GM12878 (cell line): Measurements from ENCODE around the gene HMX2. TPM values are rescaled to one million over a fixed set of nuclear protein-coding genes. Genes with fewer than 3 reads are reported as not detected.

Experiments
- ATAC-seq: fragments of 200-7000 bp; cut with Tn5 transposase; 3 replicates; pipeline ENCODE4 v1.9.1; 2020; ENCODE audit warnings: mild to moderate bottlenecking, moderate library complexity
- BruUV-seq: library from RNA; stranded (reverse); fragments of 400-500 nt; replicated peaks from 2 replicates; lab custom pipeline; 2021; lab: Mats Ljungman, UMichigan
- CTCF ChIA-PET: fragments of 300-600 bp; sonication (Branson Sonifier 250); formaldehyde crosslinking; extraction: SDS; loops from one replicate; lab custom pipeline; 2021; ENCODE audit warnings: inconsistent platforms; lab: Yijun Ruan, JAX
- POLR2A ChIA-PET: fragments of 350-600 bp; formaldehyde crosslinking; extraction: SDS; loops from one replicate; lab custom pipeline; 2021; ENCODE audit warnings: inconsistent platforms; lab: Charles Lee
- RAD21 ChIA-PET: fragments of 300-600 bp; sonication (Branson Sonifier 250); formaldehyde crosslinking; loops from one replicate; lab custom pipeline; 2023; ENCODE audit warnings: antibody characterized with exemption; ENCODE audit not compliant: unreplicated experiment; lab: Charles Lee
- SMC1A ChIA-PET: fragments of 300-600 bp; sonication (Branson Sonifier 250); formaldehyde crosslinking; loops from one replicate; lab custom pipeline; 2023; ENCODE audit not compliant: unreplicated experiment, uncharacterized antibody; lab: Charles Lee
- DNase-seq: peaks from one replicate; pipeline ENCODE4 v3.0.0-alpha.2; 2011; ENCODE audit warnings: low read depth, low spot score
- FAIRE-seq: peaks from 3 replicates; lab custom pipeline; 2011; peaks lifted over from hg19 to GRCh38; lab: Jason Lieb, UNC
- H2AFZ ChIP-seq: 2 replicates; pipeline ENCODE4 v1.6.0; 2011; ENCODE audit warnings: low read depth, low read length, control low read depth; ENCODE audit not compliant: control insufficient read depth
- H3K27ac ChIP-seq: 2 replicates; pipeline ENCODE4 v1.5.1; 2011; ENCODE audit warnings: control low read depth; ENCODE audit not compliant: control insufficient read depth, insufficient read depth
- H3K27me3 ChIP-seq, 2 experiments: replicated peaks in 1 of 2; 2 replicates each; pipeline versions ENCODE4 v1.6.0 to v1.6.1; 2011; ENCODE audit warnings: low read length in 1 of 2; ENCODE audit not compliant: control insufficient read depth in 2 of 2, insufficient read depth in 2 of 2
- H3K36me3 ChIP-seq, 2 experiments: 2 replicates each; pipeline ENCODE4 v1.5.1; 2011; ENCODE audit warnings: low read length in 1 of 2; ENCODE audit not compliant: control insufficient read depth in 2 of 2, insufficient read depth in 2 of 2
- H3K4me1 ChIP-seq: 2 replicates; pipeline ENCODE4 v1.6.1; 2011; ENCODE audit warnings: mild to moderate bottlenecking, low read length, moderate library complexity, mixed read lengths; ENCODE audit not compliant: control insufficient read depth, insufficient read depth
- H3K4me2 ChIP-seq: 2 replicates; pipeline ENCODE4 v1.6.0; 2011; ENCODE audit warnings: control low read depth; ENCODE audit not compliant: control insufficient read depth, insufficient read depth
- H3K4me3 ChIP-seq: fragments of 200-600 bp; sonication (generic); 2 replicates; pipeline ENCODE4 v1.5.1; 2016
- H3K79me2 ChIP-seq: 2 replicates; pipeline ENCODE4 v1.6.0; 2011; ENCODE audit warnings: low read length; ENCODE audit not compliant: control insufficient read depth, insufficient read depth
- H3K9ac ChIP-seq: 2 replicates; pipeline ENCODE4 v1.8.0; 2011; ENCODE audit warnings: low read length, control low read depth, mixed read lengths; ENCODE audit not compliant: control insufficient read depth, insufficient read depth
- H3K9me3 ChIP-seq: replicated peaks from 3 replicates; pipeline ENCODE4 v1.5.1; 2011; ENCODE audit warnings: mild to moderate bottlenecking, low read length; ENCODE audit not compliant: control insufficient read depth, insufficient read depth
- H4K20me1 ChIP-seq: 2 replicates; pipeline ENCODE4 v1.6.0; 2011; ENCODE audit not compliant: control insufficient read depth, insufficient read depth
- CBX5 ChIP-seq: sonication (generic); IDR thresholded peaks from 2 replicates; pipeline ENCODE4 v1.6.1; 2016; ENCODE audit warnings: low read depth, moderate library complexity, mild to moderate bottlenecking, inconsistent platforms
- CEBPB ChIP-seq, 2 experiments: fragments of 150-350 bp in 1 of 2; IDR thresholded peaks; 2 replicates each; pipeline ENCODE4 v1.6.1; 2012 to 2014; ENCODE audit warnings: low read depth in 2 of 2, low read length in 2 of 2, borderline replicate concordance in 1 of 2, inconsistent platforms in 1 of 2
- EGR1 ChIP-seq, 2 experiments: IDR thresholded peaks; 1 replicate in 1 of 2; 2 replicates in 1 of 2; pipeline ENCODE4 v1.6.1; 2011 to 2012; ENCODE audit warnings: low read depth in 2 of 2, low read length in 2 of 2, borderline replicate concordance in 1 of 2, mild to moderate bottlenecking in 1 of 2, moderate library complexity in 1 of 2
- FOXK2 ChIP-seq: fragments of 450-650 bp; IDR thresholded peaks from 2 replicates; pipeline ENCODE4 v1.6.1; 2017; ENCODE audit warnings: mild to moderate bottlenecking, moderate library complexity
- HDAC6 ChIP-seq: fragments of 200-600 bp; sonication (generic); IDR thresholded peaks from one replicate; pipeline ENCODE4 v1.8.0; 2017; ENCODE audit warnings: antibody characterized with exemption; ENCODE audit not compliant: unreplicated experiment
- MEF2A ChIP-seq: IDR thresholded peaks from 2 replicates; pipeline ENCODE4 v1.6.1; 2011; ENCODE audit warnings: low read depth, mild to moderate bottlenecking, low read length, moderate library complexity; ENCODE audit not compliant: insufficient read depth
- NFIC ChIP-seq: IDR thresholded peaks from 2 replicates; pipeline ENCODE4 v1.6.1; 2012; ENCODE audit warnings: low read depth, mild to moderate bottlenecking, inconsistent platforms, low read length, moderate library complexity
- NR2C1 ChIP-seq: fragments of 450-650 bp; IDR thresholded peaks from 2 replicates; pipeline ENCODE4 v1.6.1; 2017; ENCODE audit warnings: antibody characterized with exemption, mild to moderate bottlenecking, moderate library complexity
- NR2C2 ChIP-seq: IDR thresholded peaks from 2 replicates; pipeline ENCODE4 v1.6.1; 2011; ENCODE audit warnings: borderline replicate concordance, low read depth; ENCODE audit not compliant: control insufficient read depth, insufficient read length
- NR2F1 ChIP-seq: fragments of 450-650 bp; conservative IDR thresholded peaks from 2 replicates; pipeline ENCODE4 v1.6.1; 2017; ENCODE audit warnings: mild to moderate bottlenecking
- NRF1 ChIP-seq: conservative IDR thresholded peaks from 2 replicates; pipeline ENCODE4 v1.6.1; 2011; ENCODE audit warnings: mild to moderate bottlenecking, low read depth, low read length, improper control_type of control experiment
- POLR2A ChIP-seq: IDR thresholded peaks from 2 replicates; pipeline ENCODE4 v1.6.1; 2011; ENCODE audit warnings: low read depth, mild to moderate bottlenecking, low read length
- STAT3 ChIP-seq: IDR thresholded peaks from 2 replicates; pipeline ENCODE4 v1.6.1; 2011; ENCODE audit warnings: low read depth, low read length, improper control_type of control experiment
- USF1 ChIP-seq: IDR thresholded peaks from 2 replicates; pipeline ENCODE4 v1.6.1; 2011; ENCODE audit warnings: borderline replicate concordance, low read depth, mild to moderate bottlenecking, moderate library complexity, mixed read lengths, low read length; ENCODE audit not compliant: insufficient read depth; ENCODE audit errors: extremely low read length
- YY1 ChIP-seq: IDR thresholded peaks from 2 replicates; pipeline ENCODE4 v1.6.1; 2011; ENCODE audit warnings: low read depth, mild to moderate bottlenecking, low read length
- WGBS: methylation state at CpG from one replicate; pipeline ENCODE4 v1.1.6; 2016; ENCODE audit warnings: low lambda C conversion rate; ENCODE audit not compliant: insufficient replicate concordance, insufficient coverage; ENCODE audit errors: missing lambda C conversion rate; 5-methylcytosine and 5-hydroxymethylcytosine counted together
- in situ Hi-C: fragments of 300-500 bp; cut with MboI; formaldehyde crosslinking; loops from 9 replicates; pipeline ENCODE4 v1.14.3; 2018; ENCODE audit warnings: mixed read lengths
- intact Hi-C: fragments of 100-400 bp; cut with micrococcal nuclease; formaldehyde crosslinking; loops from one replicate; pipeline ENCODE4 v1.14.2; 2022; ENCODE audit not compliant: unreplicated experiment
- polyA plus RNA-seq, 11 experiments: library from polyadenylated mRNA; depleted of rRNA in 4 of 11; unstranded in 6 of 11; stranded (reverse) in 5 of 11; fragments of >200 nt; fragmentation: Nextera tagmentation in 4 of 11; fragmentation: Illumina TruSeq in 1 of 11; extraction: Ambion mirVana in 4 of 11; extraction: Trizol in 1 of 11; gene quantifications; 1 replicate in 1 of 11; 2 replicates in 10 of 11; pipeline versions ENCODE4 v1.2.1 to v1.2.3, GENCODE V29; 2011 to 2016; ENCODE audit warnings: inconsistent platforms in 2 of 11, missing spikeins in 2 of 11, low read depth in 1 of 11
- total RNA-seq, 4 experiments: library from RNA; depleted of rRNA in 3 of 4; stranded (reverse); fragments of >200 nt in 3 of 4; fragmentation: Illumina TruSeq in 1 of 4; extraction: Trizol in 1 of 4; gene quantifications; 2 replicates each; pipeline versions ENCODE4 v1.2.1 to v1.2.3, GENCODE V29; 2013 to 2021

HMX2 gene
- total and polyA plus RNA-seq, 10 of the 15 experiments (the other 5 are each of a cell fraction or from before 2014, with no cell fraction given) = 1.4 to 31.3 (median 16.8) TPM; not detected in 1

GRCh38 chr10:123149568-123150270 lies 1.8 kb downstream of the HMX2 start:
- peak overlapping the region; percentile 70; the same call in 1 of the 2 replicates for H3K4me3 ChIP-seq
- SMC1A ChIA-PET = interaction anchor here (0.8 kb wide), 1 partner anchor 17 kb away, joined by 3 read pairs; no protein-coding TSS in a partner anchor

GRCh38 chr10:123150271-123150985 lies 2.5 kb downstream of the HMX2 start:
- Histone ChIP-seq H3K9me3 (peaks cover 1% of the 10 kb centered on the region; the same call in 1 of the 3 replicates), H3K4me2 (peak overlapping the region; percentile 94), H2AFZ (peak overlapping the region; percentile 69), H3K9ac (peak overlapping the region; percentile 76), H3K27me3 (peaks cover 16 to 19% of the 10 kb centered on the region in 2 experiments), H3K4me3 (peak overlapping the region; percentile 70; the same call in 1 of the 2 replicates), H3K4me1 (peaks cover 16% of the 10 kb centered on the region), H3K36me3 (no peaks in the 10 kb centered on the region), H4K20me1 (no peaks in the 10 kb centered on the region), H3K27ac (peak overlapping the region; percentile 77), H3K79me2 (peaks cover 40% of the 10 kb centered on the region)
- ATAC-seq (no peak), FAIRE-seq (no peak), DNase-seq (no peak)
- POLR2A ChIA-PET = no interaction called here
- RAD21 ChIA-PET = interaction anchor here (0.8 kb wide), 1 partner anchor 408 kb away, joined by 4 read pairs; no protein-coding TSS in a partner anchor
- in situ Hi-C loops (loop anchor here (5.0 kb wide), 1 partner anchor 242 kb away; no protein-coding TSS in a partner anchor), intact Hi-C loops (loop anchor here (5.0 kb wide), 2 partner anchors 242 to 402 kb away; no protein-coding TSS in a partner anchor)
- no TSS peak for BruUV-seq
- CTCF ChIA-PET = interaction anchor here (0.7 to 1.0 kb wide), 2 partner anchors 12 to 264 kb away, joined by 3 read pairs; no protein-coding TSS in a partner anchor
- 12% methylated on average over 32 of the region's 34 CpGs for WGBS
- SMC1A ChIA-PET = no interaction called here
- peak; percentile 52 for TF ChIP-seq NR2C2
- TF ChIP-seq NR2F1 = 0 out of 2 replicates have a peak, but pooled peaks have one; percentile 23
- TF ChIP-seq EGR1 (IDR thresholded peaks at IDR 0.05; ENCODE audit: borderline replicate concordance in 1 of 2, low read depth in 2 of 2, low read length in 2 of 2) = peak in 1 of 2 experiments; percentile 49; a peak in 1 of 3 replicates
- TF ChIP-seq NRF1 = no peak
- peak; percentile 80 for TF ChIP-seq NR2C1
- TF ChIP-seq USF1 = peak; percentile 32
- TF ChIP-seq MEF2A = no peak
- TF ChIP-seq CEBPB (IDR thresholded peaks at IDR 0.05; ENCODE audit: borderline replicate concordance in 1 of 2, low read depth in 2 of 2, low read length in 2 of 2) = no peak
- TF ChIP-seq STAT3 = no peak
- no peak for TF ChIP-seq NFIC

More at GRCh38 chr10:123149568-123150270, 1.8 kb downstream of the HMX2 start:
- RAD21 ChIA-PET = no interaction called here
- FAIRE-seq (no peak), ATAC-seq (no peak), DNase-seq (no peak)
- intact Hi-C loops = loop anchor here (5.0 kb wide), 2 partner anchors 243 to 403 kb away; no protein-coding TSS in a partner anchor
- Histone ChIP-seq H3K27me3 (peaks cover 23 to 24% of the 10 kb centered on the region in 2 experiments), H4K20me1 (no peaks in the 10 kb centered on the region), H3K4me2 (peak overlapping the region; percentile 94), H2AFZ (peak overlapping the region; percentile 62), H3K27ac (peak overlapping the region; percentile 56), H3K9ac (peak overlapping the region; percentile 76), H3K36me3 (no peaks in the 10 kb centered on the region), H3K79me2 (peaks cover 33% of the 10 kb centered on the region), H3K4me1 (peaks cover 16% of the 10 kb centered on the region), H3K9me3 (peaks cover 1% of the 10 kb centered on the region; the same call in 1 of the 3 replicates)
- CTCF ChIA-PET = interaction anchor here (0.7 kb wide), 1 partner anchor 265 kb away, joined by 3 read pairs; no protein-coding TSS in a partner anchor
- in situ Hi-C loops = loop anchor here (5.0 kb wide), 1 partner anchor 243 kb away; no protein-coding TSS in a partner anchor
- no TSS peak for BruUV-seq
- TF ChIP-seq YY1 (peak; percentile 81), HDAC6 (peak; percentile 91), POLR2A (peak; percentile 63), CBX5 (peak; percentile 59), FOXK2 (no peak)
- WGBS = 8% methylated on average over 68 of the region's 76 CpGs
- POLR2A ChIA-PET = no interaction called here
